Measurements from ENCODE around the gene EFCC1. TPM values are rescaled to one million over a fixed set of nuclear protein-coding genes. Genes with fewer than 3 reads are reported as not detected.

EFCC1 gene
- total RNA-seq, 2 experiments from 2014 or later: 0.22 to 0.25 TPM

GRCh38 chr3:129060276-129061022, 59.3 kb downstream of the EFCC1 start, which contains the start of gene GP9:
Gene GP9, plus strand, starts transcription at chr3:129060779. Its CDS starts 961 bp downstream, at chr3:129061740.
- intact Hi-C loops (cut with DNase I, micrococcal nuclease): no loop called here
- H3K27me3 ChIP-seq (ENCODE audit: control insufficient read depth in 1 of 2, insufficient read depth in 2 of 2, low read length in 2 of 2): no peaks in the 10 kb centered on the region
- Mint-ChIP-seq H3K4me1 (ENCODE audit: low read depth) (peaks cover 6% of the 10 kb centered on the region), H3K9me3 (no peaks in the 10 kb centered on the region), H3K4me3 (no peak within 1 kb of the TSS), H3K27ac (no peak within 1 kb of the TSS), H3K36me3 (ENCODE audit: low read depth) (no peaks in the 10 kb centered on the region), H3K27me3 (no peaks in the 10 kb centered on the region)
- no peaks in the 10 kb centered on the region for H3K36me3 ChIP-seq (ENCODE audit: insufficient read depth, low read length)
- ATAC-seq (ENCODE audit: poor library complexity) (no peak), DNase-seq (no peak)
- H3K4me1 ChIP-seq (ENCODE audit: insufficient read depth, low read length): peaks cover 6% of the 10 kb centered on the region
- POLR2A ChIA-PET: interaction anchor here (0.6 kb wide), 1 partner anchor 9 kb away, joined by 3 read pairs; no protein-coding TSS in a partner anchor
- TF ChIP-seq CTCF (IDR thresholded peaks at IDR 0.05): no peak
- H3K4me3 ChIP-seq (ENCODE audit: low read length): no peak within 1 kb of the TSS
- no peak within 1 kb of the TSS for H3K27ac ChIP-seq (ENCODE audit: low read depth in 1 of 2, low read length in 2 of 2)
- CTCF ChIA-PET: no interaction called here
- no peaks in the 10 kb centered on the region for H3K9me3 ChIP-seq (ENCODE audit: control insufficient read depth in 1 of 2, insufficient read depth in 1 of 2, low read length in 2 of 2)

GRCh38 chr3:129061023-129061887, 60.2 kb downstream of the EFCC1 start:
- Histone ChIP-seq H3K27ac (ENCODE audit: low read depth in 1 of 2, low read length in 2 of 2) (no peak overlapping the region), H3K36me3 (ENCODE audit: insufficient read depth, low read length) (no peaks in the 10 kb centered on the region), H3K27me3 (ENCODE audit: control insufficient read depth in 1 of 2, insufficient read depth in 2 of 2, low read length in 2 of 2) (no peaks in the 10 kb centered on the region), H3K4me3 (ENCODE audit: low read length) (no peak overlapping the region), H3K9me3 (ENCODE audit: control insufficient read depth in 1 of 2, insufficient read depth in 1 of 2, low read length in 2 of 2) (no peaks in the 10 kb centered on the region), H3K4me1 (ENCODE audit: insufficient read depth, low read length) (peaks cover 6% of the 10 kb centered on the region)
- peaks cover 6% of the 10 kb centered on the region for H3K4me1 Mint-ChIP-seq (ENCODE audit: low read depth)
- no peaks in the 10 kb centered on the region for H3K9me3 Mint-ChIP-seq
- H3K36me3 Mint-ChIP-seq (ENCODE audit: low read depth): no peaks in the 10 kb centered on the region
- CTCF ChIA-PET: no interaction called here
- TF ChIP-seq CTCF (IDR thresholded peaks at IDR 0.05): no peak
- H3K4me3 Mint-ChIP-seq: no peak overlapping the region
- DNase-seq: no peak
- no peak for ATAC-seq (ENCODE audit: poor library complexity)
- intact Hi-C loops (cut with DNase I, micrococcal nuclease): no loop called here
- POLR2A ChIA-PET: no interaction called here
- H3K27ac Mint-ChIP-seq: no peak overlapping the region
- H3K27me3 Mint-ChIP-seq: no peaks in the 10 kb centered on the region

- Histone ChIP-seq H3K27ac (ENCODE audit: low read depth in 1 of 2, low read length in 2 of 2) (no peak overlapping the region), H3K9me3 (ENCODE audit: control insufficient read depth in 1 of 2, insufficient read depth in 1 of 2, low read length in 2 of 2) (no peaks in the 10 kb centered on the region), H3K27me3 (ENCODE audit: control insufficient read depth in 1 of 2, insufficient read depth in 2 of 2, low read length in 2 of 2) (no peaks in the 10 kb centered on the region), H3K36me3 (ENCODE audit: insufficient read depth, low read length) (no peaks in the 10 kb centered on the region), H3K4me1 (ENCODE audit: insufficient read depth, low read length) (peaks cover 6% of the 10 kb centered on the region), H3K4me3 (ENCODE audit: low read length) (no peak overlapping the region)
- Mint-ChIP-seq H3K27ac (no peak overlapping the region), H3K36me3 (ENCODE audit: low read depth) (no peaks in the 10 kb centered on the region), H3K4me3 (no peak overlapping the region), H3K4me1 (ENCODE audit: low read depth) (peaks cover 6% of the 10 kb centered on the region), H3K9me3 (no peaks in the 10 kb centered on the region), H3K27me3 (no peaks in the 10 kb centered on the region)
- no peak for TF ChIP-seq CTCF (IDR thresholded peaks at IDR 0.05)
- intact Hi-C loops (cut with DNase I, micrococcal nuclease): no loop called here
- ChIA-PET POLR2A (interaction anchor here (1.0 kb wide), 1 partner anchor 58 kb away, joined by 3 read pairs; no protein-coding TSS in a partner anchor), CTCF (interaction anchor here (0.6 kb wide), 1 partner anchor 15 kb away, joined by 3 read pairs; no protein-coding TSS in a partner anchor)
- ATAC-seq (ENCODE audit: poor library complexity): no peak
- no peak for DNase-seq
Observed at GRCh38 chr3:129061888-129062834, 61.1 kb downstream of the EFCC1 start.
